Endometrium (tissue), 2 donors: Measurements from ENCODE around the gene SLC9A3.

Experiments
- FAIRE-seq: peaks from 2 replicates; lab custom pipeline; 2012; peaks lifted over from hg19 to GRCh38; lab: Jason Lieb, UNC
- donor health status: control.
- donor health status: control.

The SLC9A3 gene

DNA sequence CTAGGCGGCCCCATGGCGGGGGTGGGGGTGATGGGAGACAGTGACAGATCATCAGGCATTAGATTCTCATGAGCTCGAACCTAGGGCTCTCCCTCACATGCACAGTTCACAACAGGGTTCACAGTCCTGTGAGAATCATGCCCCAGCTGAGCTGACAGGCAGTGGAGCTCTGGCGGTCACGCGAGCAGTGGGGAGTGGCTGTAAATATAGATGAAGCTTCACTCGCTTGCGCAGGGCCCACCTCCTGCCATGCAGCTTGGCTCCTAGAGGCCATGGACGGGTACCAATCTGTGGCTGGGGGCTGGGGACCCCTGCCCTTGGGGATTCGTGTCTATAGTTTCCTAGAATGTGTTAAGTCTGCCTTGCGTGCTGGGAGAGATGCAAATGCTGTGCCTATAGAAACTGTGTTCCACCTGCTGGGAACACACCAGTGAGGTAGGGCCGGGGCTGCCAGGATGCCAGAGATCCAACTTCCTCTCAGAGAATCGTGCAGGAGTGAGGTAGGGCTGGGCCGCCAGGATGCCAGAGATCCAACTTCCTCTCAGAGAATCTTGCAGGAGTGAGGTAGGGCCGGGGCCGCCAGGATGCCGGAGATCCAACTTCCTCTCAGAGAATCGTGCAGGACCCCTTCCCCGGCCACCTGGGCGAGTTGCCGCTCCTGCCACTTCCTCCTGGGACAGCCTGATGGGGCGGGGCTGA is 95.3 kb downstream of the SLC9A3 start:
- FAIRE-seq, result no peak

DNA sequence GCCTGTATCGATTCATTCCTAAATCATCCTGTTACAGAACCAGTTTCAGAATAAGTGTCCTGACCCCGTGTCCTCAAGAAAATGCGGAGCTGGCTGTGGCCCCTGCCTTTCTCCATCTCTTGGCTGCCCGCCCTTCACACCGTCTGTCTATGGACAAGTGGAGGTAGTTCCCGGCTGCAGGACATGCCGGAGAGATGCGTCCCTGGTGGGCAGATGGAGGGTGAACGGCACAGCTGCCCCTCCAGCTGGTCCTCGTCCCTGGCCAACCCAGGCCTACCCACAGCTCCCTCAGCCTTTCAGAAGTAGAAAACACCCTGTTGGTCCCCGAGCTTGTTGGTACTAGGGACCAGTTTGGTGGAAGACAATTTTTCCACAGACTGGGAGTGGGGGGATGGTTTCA is 96.0 kb downstream of the SLC9A3 start:
- FAIRE-seq, result no peak

DNA sequence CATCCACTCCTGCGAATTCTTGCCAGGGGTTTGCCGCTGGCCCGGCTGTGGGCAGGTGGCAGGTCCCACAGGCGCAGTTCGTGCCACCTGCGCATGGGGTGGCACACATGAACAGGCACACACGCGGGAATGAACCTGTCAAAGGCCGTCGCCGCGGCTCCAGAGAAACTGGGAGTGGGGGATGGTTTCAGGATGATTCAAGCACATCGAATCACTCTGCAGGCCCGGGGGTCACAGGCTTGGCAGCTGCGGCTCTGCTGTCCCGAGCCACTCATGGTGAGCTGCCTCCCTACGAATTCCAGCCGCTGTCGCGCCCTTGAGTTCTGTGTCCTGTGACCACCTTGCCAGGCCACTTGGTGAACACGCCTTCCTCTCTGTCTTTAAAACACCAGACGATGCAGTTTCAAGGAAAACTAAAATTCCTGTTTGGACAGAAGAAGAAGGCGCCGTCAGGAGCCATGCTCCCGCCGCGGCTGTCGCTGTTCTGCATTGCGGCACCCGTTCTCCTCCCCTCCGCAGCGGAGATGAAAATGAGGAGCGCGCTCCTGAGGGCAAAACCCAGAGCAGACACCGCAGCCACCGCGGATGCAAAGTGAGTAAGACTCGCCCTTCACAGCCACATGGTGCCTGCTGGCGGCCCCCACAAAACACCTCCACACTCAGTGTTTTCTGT is 96.7 kb downstream of the SLC9A3 start:
- FAIRE-seq, result no peak

DNA sequence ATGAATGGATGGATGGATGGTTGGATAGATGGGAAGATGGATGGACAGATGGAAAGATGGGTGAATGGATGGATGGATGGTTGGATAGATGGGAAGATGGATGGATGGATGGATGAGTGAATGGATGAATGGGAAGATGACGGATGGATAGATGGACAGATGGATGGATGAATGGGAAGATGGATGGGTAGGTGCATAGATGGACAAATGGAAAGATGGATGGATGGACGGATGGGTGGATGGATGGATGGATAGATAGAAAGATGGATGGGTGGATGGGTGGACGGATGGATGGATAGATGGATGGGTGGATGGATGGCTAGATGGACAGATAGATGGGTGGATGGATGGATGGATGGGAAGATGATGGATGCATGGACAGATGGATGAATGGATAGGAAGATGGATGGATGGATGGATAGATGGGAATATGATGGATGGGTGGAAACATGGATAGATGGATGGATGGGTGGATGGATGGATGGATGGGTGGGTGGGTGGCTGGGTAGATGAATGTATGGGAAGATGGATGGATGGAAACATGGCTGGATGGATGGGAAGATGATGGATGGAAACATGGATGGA is 97.8 kb downstream of the SLC9A3 start:
- FAIRE-seq, result no peak

DNA sequence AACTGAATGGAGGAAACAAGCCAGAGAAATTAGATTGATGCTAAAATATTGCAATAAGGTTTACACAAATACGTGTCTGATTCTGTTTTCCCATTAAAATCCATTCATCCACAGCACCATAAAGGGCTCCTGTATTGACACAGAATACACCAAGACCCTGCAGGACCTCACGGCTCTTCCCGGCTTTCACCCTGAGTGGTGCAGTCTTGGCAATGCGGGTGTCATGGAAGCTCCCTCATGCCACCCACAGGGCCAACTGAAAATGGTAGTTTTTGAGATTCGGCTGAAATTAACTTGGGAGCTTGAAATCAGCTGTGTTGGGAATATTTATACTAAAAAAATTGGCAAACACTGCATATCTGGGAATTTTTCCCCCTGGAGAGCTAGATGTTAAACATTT is 98.5 kb downstream of the SLC9A3 start:
- FAIRE-seq, result no peak

DNA sequence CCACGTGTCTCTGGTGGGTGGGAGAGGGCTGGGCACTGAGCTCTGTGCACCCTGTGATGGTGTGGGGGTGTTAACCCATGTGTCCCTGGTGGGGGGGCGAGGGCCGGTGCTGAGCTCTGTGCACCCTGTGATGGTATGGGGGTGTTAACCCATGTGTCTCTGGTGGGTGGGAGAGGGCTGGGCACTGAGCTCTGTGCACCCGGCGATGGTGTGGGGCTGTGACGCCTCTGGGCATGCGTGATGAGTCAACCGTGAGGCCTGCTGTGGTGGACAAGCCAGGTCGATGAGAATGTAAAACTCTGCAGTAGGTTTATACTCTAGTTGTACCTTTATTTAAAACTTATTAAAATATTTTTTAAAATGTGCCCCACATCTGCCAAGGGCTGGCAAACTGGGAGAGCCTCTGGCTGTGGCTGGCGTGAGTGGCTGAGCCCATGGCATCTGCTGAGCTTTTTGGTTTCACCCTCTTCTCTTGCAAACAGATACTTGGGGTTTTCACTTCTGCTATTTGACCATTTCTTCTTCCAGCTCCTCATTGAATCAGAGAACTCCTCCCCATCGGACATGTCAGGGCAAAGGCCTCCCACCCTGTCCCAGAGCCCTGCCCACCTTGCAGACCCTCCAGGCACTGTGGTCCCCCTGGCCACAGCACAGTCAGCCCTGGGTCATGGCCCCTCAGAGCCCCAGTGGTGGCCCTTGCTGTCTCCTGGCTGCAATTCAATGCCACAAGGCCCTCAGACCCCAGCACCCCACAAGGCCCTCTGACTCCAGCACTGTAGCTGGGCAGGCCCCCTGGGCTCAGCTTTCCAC is 99.7 kb downstream of the SLC9A3 start:
- FAIRE-seq, result no peak

DNA sequence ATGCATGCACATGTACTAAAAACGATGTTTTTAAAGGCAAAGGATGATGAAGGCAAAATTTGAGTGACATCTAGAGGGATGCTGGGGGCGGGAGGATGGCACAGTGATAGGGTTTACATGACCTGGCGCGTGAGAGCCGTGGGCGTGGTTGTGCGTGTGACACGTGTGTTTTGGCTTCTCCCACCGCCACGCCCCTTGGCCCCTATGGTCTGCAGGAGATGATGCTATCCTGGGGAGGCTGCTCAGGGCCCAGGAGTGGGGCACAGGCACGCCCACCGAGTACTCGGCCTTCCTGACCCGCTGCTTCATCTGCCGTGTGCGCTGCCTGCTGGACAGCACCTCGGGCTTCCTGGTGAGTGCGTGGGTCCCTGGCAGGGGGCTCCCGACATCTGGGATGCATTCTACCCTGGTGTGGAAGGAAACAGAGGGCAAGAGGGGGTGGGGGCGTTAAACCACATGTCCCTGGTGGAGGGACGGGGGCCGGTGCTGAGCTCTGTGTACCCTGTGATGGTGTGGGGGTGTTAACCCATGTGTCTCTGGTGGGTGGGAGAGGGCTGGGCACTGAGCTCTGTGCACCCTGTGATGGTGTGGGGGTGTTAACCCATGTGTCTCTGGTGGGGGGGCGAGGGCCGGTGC is 100.5 kb downstream of the SLC9A3 start:
- FAIRE-seq, result no peak

DNA sequence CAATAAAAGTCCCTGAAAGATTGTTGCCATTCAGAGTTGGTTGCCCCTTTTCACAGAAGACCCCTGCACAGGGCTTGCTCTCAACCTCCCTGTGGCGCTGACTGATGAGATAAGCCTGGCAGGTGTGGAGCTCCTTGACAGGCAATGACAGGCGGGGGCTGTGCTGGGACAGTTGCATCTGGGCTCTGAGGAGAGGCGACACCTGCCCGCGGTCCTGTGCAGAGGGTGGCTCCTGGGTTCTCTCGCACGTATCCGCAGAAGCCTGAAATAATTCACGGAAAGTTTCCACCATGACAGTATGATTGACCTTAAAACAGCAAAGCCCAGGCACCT is 101.0 kb downstream of the SLC9A3 start:
- FAIRE-seq, result no peak

DNA sequence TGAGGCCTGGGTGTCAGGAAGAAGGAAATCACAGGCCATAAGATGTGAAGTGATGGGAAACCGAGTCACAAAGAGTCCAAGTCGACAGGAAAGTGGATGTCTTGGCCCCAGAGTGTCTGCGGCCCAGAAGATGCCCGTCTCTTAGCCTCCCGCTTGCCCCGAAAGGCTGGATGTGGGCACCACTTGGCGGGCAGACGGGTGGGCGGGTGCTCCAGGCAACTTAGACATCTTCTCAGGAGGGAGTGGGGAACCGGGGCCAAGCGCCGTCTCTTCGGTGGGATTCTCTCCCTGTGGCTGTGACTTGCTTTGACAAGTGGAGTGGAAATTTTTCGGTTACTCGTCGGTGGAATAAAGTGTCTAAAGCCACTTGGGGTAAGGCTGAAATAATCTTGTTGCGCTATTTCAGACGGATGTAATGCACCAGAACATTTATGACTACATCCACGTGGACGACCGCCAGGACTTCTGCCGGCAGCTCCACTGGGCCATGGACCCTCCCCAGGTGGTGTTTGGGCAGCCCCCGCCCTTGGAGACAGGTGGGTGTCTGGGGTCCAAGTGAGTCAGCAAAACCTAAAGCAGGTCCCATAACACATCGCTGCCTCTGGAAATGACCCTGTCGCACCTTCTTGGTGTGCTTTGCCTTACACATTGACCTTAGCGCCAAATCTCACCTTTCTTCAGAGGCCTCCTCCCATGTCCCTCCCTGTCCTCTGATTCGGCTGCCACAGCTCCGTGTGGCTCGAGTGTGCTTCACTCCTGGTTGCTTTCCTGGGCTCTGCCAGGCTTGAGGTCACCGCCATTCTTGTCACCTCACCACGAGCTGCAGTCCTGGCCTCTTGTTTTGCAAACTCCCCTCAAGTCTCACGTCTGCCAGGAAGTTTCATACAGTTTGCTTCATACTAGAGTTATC is 101.7 kb downstream of the SLC9A3 start:
- no peak for FAIRE-seq

DNA sequence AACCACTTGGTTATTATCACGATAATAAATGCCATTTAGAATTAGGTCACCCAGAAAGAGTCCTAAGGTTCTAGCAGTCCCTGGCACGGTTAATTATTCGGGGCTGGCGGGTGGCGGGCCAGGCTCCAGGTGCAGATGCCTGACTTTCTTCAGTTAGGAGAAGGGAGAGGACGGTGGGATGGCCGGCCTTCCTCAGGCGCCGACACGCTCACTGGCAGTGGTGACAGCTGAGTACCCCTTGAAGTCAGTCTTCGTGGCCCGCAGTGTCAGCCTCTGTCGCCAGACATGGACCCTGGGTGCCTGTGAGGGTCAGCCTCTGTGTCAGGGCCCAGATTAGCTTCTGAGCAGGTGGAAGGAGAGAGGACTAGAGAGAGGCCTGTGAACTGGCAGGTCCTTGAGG is 102.3 kb downstream of the SLC9A3 start:
- FAIRE-seq, result no peak

DNA sequence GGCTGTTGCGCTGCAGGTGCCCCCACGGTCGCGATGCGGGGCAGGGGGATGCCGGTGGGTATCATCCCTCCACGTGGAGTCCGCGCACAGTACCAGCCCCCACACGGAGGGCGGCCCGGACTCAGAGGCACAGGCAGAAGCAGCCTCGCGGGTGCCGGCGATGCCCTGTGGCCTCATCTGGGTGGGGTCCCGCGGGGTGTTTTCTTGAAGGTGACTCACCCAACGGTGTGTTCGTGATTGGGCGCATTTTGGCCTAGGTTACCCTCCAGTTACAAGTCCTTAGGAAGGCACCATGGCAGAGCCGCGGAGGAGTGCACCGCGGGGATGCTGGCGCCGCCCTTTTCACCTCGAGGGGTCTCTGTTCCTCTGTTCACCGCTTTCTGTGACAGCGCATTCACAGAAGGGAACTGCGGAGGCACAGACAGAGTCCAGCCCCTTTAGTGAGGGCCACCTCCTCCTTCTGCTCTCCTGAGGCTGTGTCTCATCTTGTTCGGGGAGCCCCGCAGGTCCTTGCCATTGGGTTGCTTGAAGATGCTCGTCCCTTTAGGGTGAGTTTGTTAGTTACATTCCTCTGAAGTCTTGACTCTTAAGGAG is 102.9 kb downstream of the SLC9A3 start:
- FAIRE-seq, result no peak

DNA sequence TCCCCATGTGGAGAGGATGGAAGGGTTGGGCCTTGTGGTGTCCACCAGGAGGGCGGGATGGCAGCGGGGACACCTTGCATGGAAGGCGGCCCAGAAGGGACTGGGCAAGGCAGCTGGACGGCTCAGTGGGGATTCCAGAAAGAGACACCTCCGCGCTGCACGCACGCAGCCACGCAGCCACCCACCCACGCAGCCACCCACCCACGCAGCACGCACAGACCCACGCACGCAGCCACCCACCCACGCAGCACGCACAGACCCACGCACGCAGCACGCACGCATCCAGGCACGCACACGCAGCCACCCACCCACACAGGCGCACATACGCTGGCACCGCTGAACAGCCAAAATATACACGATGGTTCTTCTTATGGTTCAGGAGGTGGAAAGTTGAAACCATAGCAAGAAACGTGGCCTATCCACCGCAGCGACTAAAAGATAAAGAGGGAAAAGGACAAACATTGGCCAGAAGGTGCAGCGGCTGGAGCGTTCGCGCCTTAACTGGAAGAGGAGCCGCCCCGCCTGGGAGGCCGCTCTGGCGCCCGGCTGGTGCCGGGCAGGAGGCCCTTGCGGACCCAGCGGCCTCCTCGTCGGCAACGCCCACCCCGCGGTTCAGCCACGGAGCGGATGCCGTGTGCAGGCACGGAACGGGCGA is 103.5 kb downstream of the SLC9A3 start:
- no peak for FAIRE-seq
